ENCODE data around the gene RBM23.
"Not testable (repeated sequence)": the region's sequence is repeated elsewhere in the genome, so short reads cannot be mapped to it uniquely, and the experiment has no call there.

Gene RBM23

GRCh38 chr14:22915886-22916521 is 2.9 kb downstream of the RBM23 start:
- DNase-seq, result no peak

- not testable (repeated sequence) for DNase-seq
Observed at GRCh38 chr14:22914836-22915235, 4.1 kb downstream of the RBM23 start.

GRCh38 chr14:22910916-22911315 is 8.0 kb downstream of the RBM23 start:
- no peak for DNase-seq

GRCh38 chr14:22908601-22909000 is 10.3 kb downstream of the RBM23 start:
- DNase-seq, result no peak

GRCh38 chr14:22907429-22907828 is 11.5 kb downstream of the RBM23 start:
- DNase-seq, result no peak

GRCh38 chr14:22906073-22906472 is 12.9 kb downstream of the RBM23 start:
- no peak for DNase-seq

- no peak for DNase-seq
Observed at GRCh38 chr14:22905627-22906026, 13.3 kb downstream of the RBM23 start.

- no peak for DNase-seq
Observed at GRCh38 chr14:22903742-22904087, 15.2 kb downstream of the RBM23 start.

GRCh38 chr14:22901799-22902198 is 17.1 kb downstream of the RBM23 start:
- DNase-seq, result no peak

GRCh38 chr14:22900081-22900799 is 18.7 kb downstream of the RBM23 start:
- DNase-seq, result no peak

- no peak for DNase-seq
Observed at GRCh38 chr14:22898302-22899090, 20.5 kb downstream of the RBM23 start.

GRCh38 chr14:22897357-22897756 is 21.6 kb downstream of the RBM23 start:
- DNase-seq, result no peak

GRCh38 chr14:22896760-22897159 is 22.2 kb downstream of the RBM23 start:
- no peak for DNase-seq

- no peak for DNase-seq
Observed at GRCh38 chr14:22896356-22896755, 22.6 kb downstream of the RBM23 start.

- no peak for DNase-seq
Observed at GRCh38 chr14:22895402-22895801, 23.5 kb downstream of the RBM23 start.

- no peak for DNase-seq
Observed at GRCh38 chr14:22893706-22894105, 25.2 kb downstream of the RBM23 start.

- no peak for DNase-seq
Observed at GRCh38 chr14:22892488-22892887, 26.5 kb downstream of the RBM23 start.

GRCh38 chr14:22890416-22890815 is 28.5 kb downstream of the RBM23 start:
- no peak for DNase-seq

- DNase-seq, result no peak
Observed at GRCh38 chr14:22888662-22889061, 30.3 kb downstream of the RBM23 start.

GRCh38 chr14:22887990-22888378 is 31.0 kb downstream of the RBM23 start:
- peak; percentile 71 for DNase-seq

- no peak for DNase-seq
Observed at GRCh38 chr14:22887260-22887989, 31.5 kb downstream of the RBM23 start.

- DNase-seq, result peak; percentile 81
Observed at GRCh38 chr14:22886500-22887259, 32.3 kb downstream of the RBM23 start.

GRCh38 chr14:22885975-22886374 is 33.0 kb downstream of the RBM23 start:
- DNase-seq, result no peak
